ENCODE results near the gene ABCC9.

ABCC9 gene

DNA sequence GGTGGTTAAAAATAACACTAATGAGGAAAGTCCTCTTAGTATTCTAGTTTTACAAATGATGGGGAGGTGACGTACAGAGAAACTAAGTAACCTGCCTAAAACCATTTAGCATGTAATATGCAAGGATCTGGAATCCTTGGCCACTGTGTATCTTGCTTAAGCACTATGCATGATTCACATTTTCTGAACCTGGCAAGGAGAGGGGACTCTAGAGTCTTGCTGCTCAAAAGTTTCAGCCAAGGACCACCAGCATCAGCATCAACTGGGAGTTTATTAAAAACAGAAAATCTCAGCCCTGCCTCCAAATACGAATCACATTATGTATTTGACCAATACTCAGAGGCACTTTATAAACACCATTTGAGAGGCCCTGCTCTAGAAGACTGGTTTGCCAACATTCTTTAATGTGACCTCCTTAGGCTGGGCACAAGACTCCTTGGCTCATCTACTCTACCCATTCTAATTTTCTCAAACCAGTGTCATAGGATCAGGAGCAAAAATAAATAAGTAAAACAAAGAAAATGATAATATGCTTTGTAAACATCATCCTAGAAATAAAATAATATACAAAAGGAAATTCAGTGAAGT, 52.9 kb downstream of the ABCC9 start:
- TF ChIP-seq, protein P1, sequence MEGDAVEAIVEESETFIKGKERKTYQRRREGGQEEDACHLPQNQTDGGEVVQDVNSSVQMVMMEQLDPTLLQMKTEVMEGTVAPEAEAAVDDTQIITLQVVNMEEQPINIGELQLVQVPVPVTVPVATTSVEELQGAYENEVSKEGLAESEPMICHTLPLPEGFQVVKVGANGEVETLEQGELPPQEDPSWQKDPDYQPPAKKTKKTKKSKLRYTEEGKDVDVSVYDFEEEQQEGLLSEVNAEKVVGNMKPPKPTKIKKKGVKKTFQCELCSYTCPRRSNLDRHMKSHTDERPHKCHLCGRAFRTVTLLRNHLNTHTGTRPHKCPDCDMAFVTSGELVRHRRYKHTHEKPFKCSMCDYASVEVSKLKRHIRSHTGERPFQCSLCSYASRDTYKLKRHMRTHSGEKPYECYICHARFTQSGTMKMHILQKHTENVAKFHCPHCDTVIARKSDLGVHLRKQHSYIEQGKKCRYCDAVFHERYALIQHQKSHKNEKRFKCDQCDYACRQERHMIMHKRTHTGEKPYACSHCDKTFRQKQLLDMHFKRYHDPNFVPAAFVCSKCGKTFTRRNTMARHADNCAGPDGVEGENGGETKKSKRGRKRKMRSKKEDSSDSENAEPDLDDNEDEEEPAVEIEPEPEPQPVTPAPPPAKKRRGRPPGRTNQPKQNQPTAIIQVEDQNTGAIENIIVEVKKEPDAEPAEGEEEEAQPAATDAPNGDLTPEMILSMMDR (IDR thresholded peaks at IDR 0.05): no peak

- TF ChIP-seq, protein P1 (IDR thresholded peaks at IDR 0.05): no peak
Measured at GRCh38 chr12:21884936-21885335, 56.3 kb downstream of the ABCC9 start.

GRCh38 chr12:21882635-21883034, 58.6 kb downstream of the ABCC9 start:
- TF ChIP-seq, protein P1 (IDR thresholded peaks at IDR 0.05): no peak

- TF ChIP-seq, protein P1 (IDR thresholded peaks at IDR 0.05): no peak
Measured at GRCh38 chr12:21881965-21882364, 59.3 kb downstream of the ABCC9 start.

DNA sequence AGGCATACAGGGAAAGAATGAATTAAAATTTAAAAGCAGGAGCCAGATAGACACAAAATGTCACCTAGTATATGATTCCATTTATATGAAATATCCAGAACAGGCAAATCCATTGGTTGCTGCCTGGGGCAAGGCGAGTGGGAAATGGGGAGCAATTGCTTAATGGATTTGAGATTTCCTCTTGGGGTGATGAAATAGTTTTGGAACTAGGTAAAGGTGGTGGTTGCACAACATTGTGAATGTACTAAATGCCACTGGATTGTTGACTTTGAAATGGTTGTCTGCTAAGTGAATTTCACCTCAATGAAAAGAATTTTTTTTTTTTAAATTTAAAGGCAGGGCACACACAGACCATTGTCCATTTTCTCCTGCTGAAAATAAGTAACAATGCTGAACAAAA, 61.9 kb downstream of the ABCC9 start:
- TF ChIP-seq, protein P1 (IDR thresholded peaks at IDR 0.05): no peak

GRCh38 chr12:21877293-21877982, 63.8 kb downstream of the ABCC9 start:
- TF ChIP-seq, protein P1 (IDR thresholded peaks at IDR 0.05): no peak

GRCh38 chr12:21865846-21866245, 75.4 kb downstream of the ABCC9 start:
- TF ChIP-seq, protein P1 (IDR thresholded peaks at IDR 0.05): no peak
